IPS DF 19.7 (cell line): ENCODE data around the gene ROBO4.

Source experiments
- DNase-seq: peaks from one replicate; pipeline ENCODE4 v3.0.0-alpha.2; 2013; ENCODE audit warnings: low read depth, low spot score

ROBO4 gene

GRCh38 chr11:124841840-124842239 lies 55.8 kb downstream of the ROBO4 start:
- no peak for DNase-seq

- no peak for DNase-seq
These were observed 56.5 kb downstream of the ROBO4 start for GRCh38 chr11:124841201-124841600.

GRCh38 chr11:124840666-124841065 lies 57.0 kb downstream of the ROBO4 start:
- no peak for DNase-seq

- DNase-seq, result no peak
These were observed 57.6 kb downstream of the ROBO4 start for GRCh38 chr11:124839972-124840621.

GRCh38 chr11:124839128-124839971 lies 58.3 kb downstream of the ROBO4 start:
- DNase-seq, result no peak

- no peak for DNase-seq
These were observed 58.9 kb downstream of the ROBO4 start for GRCh38 chr11:124838805-124839127.

GRCh38 chr11:124837491-124837856 lies 60.2 kb downstream of the ROBO4 start:
- DNase-seq, result peak; percentile 45

- no peak for DNase-seq
These were observed 61.7 kb downstream of the ROBO4 start for GRCh38 chr11:124835918-124836317.

- DNase-seq, result no peak
These were observed 63.0 kb downstream of the ROBO4 start for GRCh38 chr11:124834526-124835180.
